Keratinocyte (primary cell): Measurements from ENCODE around the gene KLF11.

Experiments
- CTCF ChIP-seq, 3 experiments: IDR thresholded peaks in 1 of 3; conservative IDR thresholded peaks in 1 of 3; optimal IDR thresholded peaks in 1 of 3; 2 replicates in 2 of 3; 3 replicates in 1 of 3; pipeline versions ENCODE3 to v1.5.1; 2011; ENCODE audit warnings: low read length in 3 of 3, mild to moderate bottlenecking in 3 of 3, moderate library complexity in 2 of 3, control low read depth in 1 of 3, inconsistent platforms in 1 of 3; ENCODE audit not compliant: insufficient read depth in 2 of 3; ENCODE audit errors: extremely low read depth in 1 of 3
- EZH2 ChIP-seq: IDR thresholded peaks from one replicate; pipeline ENCODE4 v1.6.1; 2012; ENCODE audit warnings: inconsistent platforms, mild to moderate bottlenecking, low read length, moderate library complexity

- TF ChIP-seq CTCF (optimal IDR thresholded peaks at IDR 0.05 in 1 of 3, IDR thresholded peaks at IDR 0.05 in 1 of 3, conservative IDR thresholded peaks at IDR 0.05 in 1 of 3; ENCODE audit: extremely low read depth in 1 of 3, insufficient read depth in 2 of 3, low read length in 3 of 3): peak in 1 of 3 experiments; percentile 30
- TF ChIP-seq EZH2: no peak
Observed at GRCh38 chr2:10022966-10023662, 20.2 kb upstream of the KLF11 start.
